Measurements from ENCODE around the gene HPGD. TPM values are rescaled to one million over a fixed set of nuclear protein-coding genes. Genes with fewer than 3 reads are reported as not detected.

HPGD gene
- total and polyA plus RNA-seq, 9 of the 15 experiments (the other 6 are each of a cell fraction or from before 2014, with no cell fraction given): 2.3 to 8.6 (median 4.8) TPM

DNA sequence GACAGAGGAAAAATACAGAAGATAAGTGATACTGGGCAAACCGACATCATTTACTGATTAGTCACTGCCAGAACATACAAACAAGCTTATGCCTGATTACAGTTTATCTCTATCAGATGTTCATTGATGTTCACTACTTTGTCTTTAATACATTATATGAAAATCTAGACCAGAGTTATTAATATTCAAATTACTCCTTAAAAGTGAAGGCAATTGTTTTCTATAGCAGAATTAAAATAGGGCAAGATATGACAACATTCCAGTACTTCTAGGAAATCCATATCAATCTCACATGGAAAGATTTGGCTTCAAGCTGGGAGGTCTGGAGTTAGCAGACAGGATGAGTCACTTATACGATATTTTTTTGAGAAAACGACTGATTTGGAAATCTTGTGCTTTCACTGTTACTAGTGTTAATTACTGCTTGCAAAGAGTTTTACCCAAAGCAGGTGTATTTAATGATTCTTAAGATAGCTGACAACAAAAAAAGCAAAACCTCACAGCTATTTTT, 31.8 kb downstream of the HPGD start (continued):
- no peak for TF ChIP-seq USF2 (CRISPR knock-in tag; IDR thresholded peaks at IDR 0.05)
- no peak for TF ChIP-seq NR0B1 (IDR thresholded peaks at IDR 0.05; ENCODE audit: partially characterized antibody)
- no peak for TF ChIP-seq RBM39 (optimal IDR thresholded peaks at IDR 0.05; ENCODE audit: low read depth, low read length)
- peak; percentile 39; the same call in 1 of the 2 replicates for TF ChIP-seq JUND (IDR thresholded peaks at IDR 0.05; ENCODE audit: borderline replicate concordance, low read depth, low read length)
- TF ChIP-seq JUND (tag; IDR thresholded peaks at IDR 0.05; ENCODE audit: borderline replicate concordance, low read depth, low read length): peak; percentile 65; the same call in 2 of the 3 replicates
- TF ChIP-seq CXXC5 (CRISPR knock-in tag; IDR thresholded peaks at IDR 0.05): no peak
- peak; percentile 46; the same call in 1 of the 2 replicates for TF ChIP-seq ARID1B (IDR thresholded peaks at IDR 0.05)
- no peak for TF ChIP-seq RUNX1 (IDR thresholded peaks at IDR 0.05; ENCODE audit: low read depth)
- peak; percentile 63 to 70; a peak in 3 of 4 replicates for TF ChIP-seq KDM1A (IDR thresholded peaks at IDR 0.05)
- TF ChIP-seq, protein P1, sequence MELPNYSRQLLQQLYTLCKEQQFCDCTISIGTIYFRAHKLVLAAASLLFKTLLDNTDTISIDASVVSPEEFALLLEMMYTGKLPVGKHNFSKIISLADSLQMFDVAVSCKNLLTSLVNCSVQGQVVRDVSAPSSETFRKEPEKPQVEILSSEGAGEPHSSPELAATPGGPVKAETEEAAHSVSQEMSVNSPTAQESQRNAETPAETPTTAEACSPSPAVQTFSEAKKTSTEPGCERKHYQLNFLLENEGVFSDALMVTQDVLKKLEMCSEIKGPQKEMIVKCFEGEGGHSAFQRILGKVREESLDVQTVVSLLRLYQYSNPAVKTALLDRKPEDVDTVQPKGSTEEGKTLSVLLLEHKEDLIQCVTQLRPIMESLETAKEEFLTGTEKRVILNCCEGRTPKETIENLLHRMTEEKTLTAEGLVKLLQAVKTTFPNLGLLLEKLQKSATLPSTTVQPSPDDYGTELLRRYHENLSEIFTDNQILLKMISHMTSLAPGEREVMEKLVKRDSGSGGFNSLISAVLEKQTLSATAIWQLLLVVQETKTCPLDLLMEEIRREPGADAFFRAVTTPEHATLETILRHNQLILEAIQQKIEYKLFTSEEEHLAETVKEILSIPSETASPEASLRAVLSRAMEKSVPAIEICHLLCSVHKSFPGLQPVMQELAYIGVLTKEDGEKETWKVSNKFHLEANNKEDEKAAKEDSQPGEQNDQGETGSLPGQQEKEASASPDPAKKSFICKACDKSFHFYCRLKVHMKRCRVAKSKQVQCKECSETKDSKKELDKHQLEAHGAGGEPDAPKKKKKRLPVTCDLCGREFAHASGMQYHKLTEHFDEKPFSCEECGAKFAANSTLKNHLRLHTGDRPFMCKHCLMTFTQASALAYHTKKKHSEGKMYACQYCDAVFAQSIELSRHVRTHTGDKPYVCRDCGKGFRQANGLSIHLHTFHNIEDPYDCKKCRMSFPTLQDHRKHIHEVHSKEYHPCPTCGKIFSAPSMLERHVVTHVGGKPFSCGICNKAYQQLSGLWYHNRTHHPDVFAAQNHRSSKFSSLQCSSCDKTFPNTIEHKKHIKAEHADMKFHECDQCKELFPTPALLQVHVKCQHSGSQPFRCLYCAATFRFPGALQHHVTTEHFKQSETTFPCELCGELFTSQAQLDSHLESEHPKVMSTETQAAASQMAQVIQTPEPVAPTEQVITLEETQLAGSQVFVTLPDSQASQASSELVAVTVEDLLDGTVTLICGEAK (IDR thresholded peaks at IDR 0.05): no peak
- TF ChIP-seq, protein P1 (CRISPR knock-in tag; IDR thresholded peaks at IDR 0.05): no peak
- TF ChIP-seq, protein P2, sequence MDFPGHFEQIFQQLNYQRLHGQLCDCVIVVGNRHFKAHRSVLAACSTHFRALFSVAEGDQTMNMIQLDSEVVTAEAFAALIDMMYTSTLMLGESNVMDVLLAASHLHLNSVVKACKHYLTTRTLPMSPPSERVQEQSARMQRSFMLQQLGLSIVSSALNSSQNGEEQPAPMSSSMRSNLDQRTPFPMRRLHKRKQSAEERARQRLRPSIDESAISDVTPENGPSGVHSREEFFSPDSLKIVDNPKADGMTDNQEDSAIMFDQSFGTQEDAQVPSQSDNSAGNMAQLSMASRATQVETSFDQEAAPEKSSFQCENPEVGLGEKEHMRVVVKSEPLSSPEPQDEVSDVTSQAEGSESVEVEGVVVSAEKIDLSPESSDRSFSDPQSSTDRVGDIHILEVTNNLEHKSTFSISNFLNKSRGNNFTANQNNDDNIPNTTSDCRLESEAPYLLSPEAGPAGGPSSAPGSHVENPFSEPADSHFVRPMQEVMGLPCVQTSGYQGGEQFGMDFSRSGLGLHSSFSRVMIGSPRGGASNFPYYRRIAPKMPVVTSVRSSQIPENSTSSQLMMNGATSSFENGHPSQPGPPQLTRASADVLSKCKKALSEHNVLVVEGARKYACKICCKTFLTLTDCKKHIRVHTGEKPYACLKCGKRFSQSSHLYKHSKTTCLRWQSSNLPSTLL (IDR thresholded peaks at IDR 0.05): no peak
- TF ChIP-seq ZNF644 (tag; IDR thresholded peaks at IDR 0.05; ENCODE audit: low read depth): no peak
- TF ChIP-seq THRAP3 (IDR thresholded peaks at IDR 0.05; ENCODE audit: borderline replicate concordance): no peak
- TF ChIP-seq JUN (IDR thresholded peaks at IDR 0.05; ENCODE audit: borderline replicate concordance, low read depth, low read length): no peak
- TF ChIP-seq JUN (CRISPR knock-in tag; IDR thresholded peaks at IDR 0.05; ENCODE audit: borderline replicate concordance): no peak
